HG02970 (cell line): Measurements from ENCODE around the gene GPR150.
"Not testable (repeated sequence)": the region's sequence is repeated elsewhere in the genome, so short reads cannot be mapped to it uniquely, and the experiment has no call there.

Experiments used
- ATAC-seq: cut with Tn5 transposase; IDR thresholded peaks from one replicate; pipeline ENCODE4 v1.9.1; 2021; ENCODE audit warnings: mild to moderate bottlenecking, moderate library complexity, moderate number of reproducible peaks; ENCODE audit not compliant: unreplicated experiment, low FRiP score

GPR150 gene

DNA sequence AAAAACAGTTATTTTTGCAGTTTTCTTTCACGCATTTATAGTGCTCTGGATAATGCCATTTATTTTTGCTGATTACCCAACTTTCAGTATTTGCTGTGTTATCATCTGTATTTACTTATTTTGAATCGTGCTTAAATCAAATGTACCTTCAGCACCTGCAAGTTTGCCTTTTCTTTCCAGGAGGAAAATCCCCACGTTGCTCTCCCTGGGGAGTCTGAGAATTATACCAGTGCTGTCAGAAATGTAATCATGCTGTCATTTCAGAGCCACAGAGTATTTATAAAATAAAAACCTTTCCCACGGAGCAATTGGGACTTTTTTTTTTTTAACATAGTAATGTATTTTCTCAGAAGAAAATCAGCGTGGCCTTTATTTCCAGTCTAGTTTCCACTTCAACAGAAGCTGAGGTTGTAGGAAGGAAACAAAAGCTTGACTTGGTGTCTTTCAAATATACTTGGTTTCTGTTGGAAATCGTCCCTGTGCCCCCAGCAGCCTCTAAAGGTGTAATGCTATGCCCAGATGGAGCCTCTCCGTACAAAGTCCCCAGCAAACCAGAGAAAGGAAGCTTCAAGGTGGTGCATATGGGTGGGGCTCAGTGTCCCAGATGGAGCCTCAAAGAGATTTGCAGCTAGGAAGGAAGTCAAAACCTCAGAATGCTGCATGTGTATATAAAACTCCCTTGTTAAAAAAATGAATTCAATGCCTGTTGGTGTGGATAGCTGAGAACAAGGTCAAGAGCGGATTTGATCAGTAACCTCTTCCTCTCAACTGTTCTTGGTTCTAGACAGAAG, 2.1 kb downstream of the GPR150 start:
- ATAC-seq, result no peak

DNA sequence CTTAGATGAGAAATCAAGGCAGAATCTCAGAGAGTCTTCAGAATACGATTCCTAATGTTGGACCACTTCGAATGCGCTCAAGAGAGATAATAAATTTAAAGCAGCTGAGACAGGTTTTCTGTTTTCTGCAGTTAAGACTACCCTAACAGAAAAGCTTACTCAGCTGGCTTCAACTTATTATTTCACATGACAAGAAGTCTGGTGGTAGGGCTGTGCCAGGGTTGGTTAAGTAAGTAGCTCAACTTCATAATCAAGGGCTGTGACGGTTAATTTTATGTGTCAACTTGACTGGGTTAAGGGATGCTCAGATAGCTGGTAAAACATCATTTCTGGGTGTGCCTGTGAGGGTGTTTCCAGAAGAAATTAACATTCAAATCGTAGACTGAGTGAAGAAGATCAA, 3.8 kb downstream of the GPR150 start:
- ATAC-seq, result no peak

DNA sequence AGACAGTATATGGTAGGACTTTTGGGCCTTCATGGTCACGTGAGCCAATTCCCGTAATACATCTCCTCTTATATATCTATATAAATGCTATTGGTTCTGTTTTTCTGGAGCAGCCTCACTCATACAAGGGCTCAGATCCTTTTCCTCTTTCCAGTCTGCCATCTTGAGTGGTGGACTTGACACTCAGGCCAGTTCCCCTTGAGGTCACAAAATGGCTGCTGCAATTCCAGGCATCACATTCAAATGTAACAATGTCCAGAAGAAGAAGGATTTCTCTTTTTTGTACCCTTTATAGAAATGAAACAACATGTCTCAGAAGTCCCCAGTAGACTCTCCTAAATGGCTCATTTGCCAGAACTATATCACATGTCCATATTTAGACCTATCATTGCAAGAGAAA, 4.5 kb downstream of the GPR150 start:
- no peak for ATAC-seq

DNA sequence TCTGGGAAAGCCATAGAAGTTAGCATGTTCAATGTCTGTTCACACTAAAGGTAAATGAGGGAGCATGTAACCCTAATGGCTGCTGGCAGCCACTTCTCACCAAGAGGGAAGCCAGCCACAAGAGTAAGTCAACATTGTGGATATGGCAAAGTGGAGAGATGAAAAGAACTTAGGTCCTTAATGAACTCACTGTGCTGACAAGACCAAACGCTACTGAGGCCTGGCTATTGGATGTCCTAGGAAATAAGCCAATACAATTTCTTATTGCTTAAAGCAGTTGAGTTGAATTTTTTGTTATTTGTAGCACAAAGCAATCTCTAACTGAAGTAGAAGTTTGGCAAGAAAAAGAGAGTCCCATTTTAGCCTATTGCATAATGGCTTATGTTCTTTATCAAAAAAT, 6.8 kb downstream of the GPR150 start:
- ATAC-seq, result no peak

DNA sequence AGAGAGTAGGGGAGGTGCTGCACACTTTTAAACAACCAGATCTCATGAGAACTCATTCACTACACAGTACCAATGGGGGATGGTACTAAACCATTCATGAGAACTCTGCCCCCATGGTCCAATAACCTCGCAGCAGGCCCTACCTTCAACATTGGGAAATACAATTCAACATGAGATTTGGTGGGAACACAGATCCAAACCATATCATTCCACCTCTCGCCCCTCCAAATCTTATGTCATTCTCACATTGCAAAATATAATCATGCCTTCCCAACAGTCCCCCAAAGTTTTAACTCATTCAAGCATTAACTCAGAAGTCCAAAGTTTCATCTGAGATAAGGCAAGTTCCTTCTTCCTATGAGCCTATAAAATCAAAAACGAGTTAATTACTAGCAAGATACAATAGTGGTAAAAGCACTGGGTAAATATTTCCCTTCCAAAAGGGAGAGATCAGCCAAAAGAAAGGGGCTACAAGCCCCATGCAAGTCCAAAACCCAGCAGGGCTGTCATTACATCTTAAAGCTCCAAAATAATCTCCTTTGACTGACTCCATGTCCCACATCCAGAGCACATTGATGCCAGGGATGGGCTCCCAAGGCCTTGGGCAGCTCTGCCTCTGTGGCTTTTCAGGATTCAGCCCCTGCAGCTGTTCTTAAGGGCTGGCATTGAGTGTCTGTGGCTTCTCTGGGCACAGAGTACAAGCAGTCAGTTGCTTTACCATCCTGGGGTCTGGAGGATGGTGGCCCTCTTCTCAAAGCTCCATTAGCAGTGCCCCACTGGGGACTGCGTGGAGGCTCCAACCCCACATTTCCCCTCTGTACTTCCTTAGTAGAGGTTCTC, 8.3 kb downstream of the GPR150 start:
- ATAC-seq, result no peak

DNA sequence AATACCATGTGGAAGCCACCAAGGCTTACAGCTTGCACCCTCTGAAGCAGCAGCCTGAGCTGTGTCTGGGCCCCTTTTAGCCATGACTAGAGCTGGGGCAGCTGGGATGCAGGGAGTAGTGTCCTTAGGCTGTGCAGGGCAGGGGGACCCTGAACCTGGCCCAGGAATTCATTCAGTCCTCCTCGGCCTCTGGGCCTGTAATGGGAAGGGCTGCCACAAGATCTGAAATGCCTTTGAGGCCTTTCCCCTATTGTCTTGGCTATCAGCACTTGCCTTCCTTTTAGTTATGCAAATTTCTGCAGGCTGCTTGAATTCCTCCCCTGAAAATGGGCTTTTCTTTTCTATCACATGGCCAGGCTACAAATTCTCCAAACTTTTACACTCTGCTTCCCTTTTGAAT, 9.0 kb downstream of the GPR150 start:
- ATAC-seq, result no peak

DNA sequence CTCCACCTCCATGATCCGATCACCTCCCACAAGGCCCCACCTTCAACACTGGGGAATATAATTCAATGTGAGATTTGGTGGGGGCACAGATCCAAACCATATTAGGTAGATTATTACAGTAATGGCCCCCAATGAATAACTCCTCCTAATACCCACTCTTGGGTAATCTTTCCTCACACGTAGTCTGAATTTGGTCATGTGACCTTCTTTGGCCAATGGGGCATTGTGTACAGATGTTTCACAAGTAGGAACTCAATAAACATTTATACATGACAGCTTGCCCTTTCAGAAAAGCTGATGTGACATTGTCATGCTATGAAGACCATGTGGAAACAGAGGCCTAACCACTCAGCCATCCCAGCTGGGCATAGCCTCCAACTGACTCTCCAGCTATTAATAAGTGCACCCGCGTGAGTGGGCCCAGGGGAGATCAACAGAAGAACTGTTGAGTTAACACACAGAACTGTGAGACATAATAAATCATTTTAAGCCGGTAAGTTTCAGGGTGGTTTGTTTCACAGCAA, 10.6 kb downstream of the GPR150 start:
- ATAC-seq, result no peak

DNA sequence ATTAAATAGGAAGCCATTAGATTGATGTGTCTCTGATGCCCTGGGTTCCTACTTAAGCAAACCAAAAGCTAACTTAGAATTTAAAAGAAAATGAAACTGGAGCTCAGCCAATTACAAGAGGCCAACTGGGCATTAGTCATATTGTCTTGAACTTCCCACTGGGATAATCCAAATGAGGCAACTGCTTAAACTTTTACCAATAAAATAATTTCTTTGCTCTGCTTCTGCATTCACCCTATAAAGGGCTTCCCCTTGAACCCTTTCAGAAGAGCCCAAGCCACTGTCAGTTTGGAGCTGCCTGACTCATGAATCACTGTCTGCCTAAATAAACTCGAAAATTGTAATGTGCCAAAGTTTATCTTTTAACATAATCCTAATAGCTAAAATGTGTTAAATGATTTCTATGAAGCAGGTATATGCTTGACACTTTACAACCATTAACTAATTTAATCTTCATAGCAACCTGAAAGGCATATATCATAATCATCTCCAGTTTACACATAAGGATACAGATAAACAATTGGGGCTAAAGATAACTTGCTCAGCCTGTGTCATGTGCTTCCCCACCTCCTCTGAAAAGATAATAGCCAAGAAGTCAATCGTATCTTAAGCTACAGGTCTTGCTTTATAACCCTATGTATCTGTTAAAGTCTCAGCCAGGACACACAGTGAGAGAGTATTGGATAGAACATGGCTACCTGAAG, 11.5 kb downstream of the GPR150 start:
- no peak for ATAC-seq

DNA sequence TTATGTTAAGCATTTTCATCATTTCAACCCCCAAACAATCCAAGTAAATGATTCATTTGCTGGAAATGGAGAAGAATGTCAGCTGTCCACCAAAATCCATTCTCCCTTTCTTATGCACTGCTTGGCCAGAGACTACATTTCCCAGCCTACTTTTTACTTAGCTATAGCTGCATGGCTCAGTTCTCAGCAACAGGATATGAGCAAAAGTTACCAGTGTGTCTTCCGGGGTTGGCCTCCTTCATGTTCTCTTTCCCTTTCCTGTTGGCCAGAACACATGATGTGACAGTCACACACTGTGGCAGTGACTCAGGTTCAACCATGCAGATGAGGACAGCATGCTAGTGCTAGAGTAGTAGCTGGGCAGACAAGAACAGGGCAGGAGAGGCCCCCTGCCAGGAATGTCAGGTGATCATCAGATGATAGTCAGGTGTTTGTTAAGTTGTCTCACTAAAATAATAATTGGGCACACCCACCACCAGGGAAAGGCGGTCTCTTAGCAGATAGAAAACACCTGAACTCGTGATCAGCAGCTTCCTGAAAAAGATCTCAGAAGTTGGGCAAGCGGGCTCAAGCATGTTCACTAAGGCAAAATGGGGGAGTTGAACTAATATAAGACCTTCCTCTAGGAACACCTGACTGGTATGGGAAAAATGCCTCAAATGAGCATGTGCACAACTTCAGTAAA, 12.2 kb downstream of the GPR150 start:
- no peak for ATAC-seq

DNA sequence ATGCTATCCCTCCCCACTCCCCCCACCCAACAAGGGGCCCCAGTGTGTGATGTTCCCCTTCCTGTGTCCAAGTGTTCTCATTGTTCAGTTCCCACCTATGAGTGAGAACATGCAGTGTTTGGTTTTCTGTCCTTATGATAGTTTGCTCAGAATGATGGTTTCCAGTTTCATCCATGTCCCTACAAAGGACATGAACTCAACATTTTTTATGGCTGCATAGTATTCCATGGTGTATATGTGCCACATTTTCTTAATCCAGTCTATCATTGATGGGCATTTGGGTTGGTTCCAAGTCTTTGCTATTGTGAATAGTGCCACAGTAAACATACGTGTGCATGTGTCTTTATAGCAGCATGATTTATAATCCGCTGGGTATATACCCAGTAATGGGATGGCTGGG, 13.1 kb downstream of the GPR150 start:
- ATAC-seq, result not testable (repeated sequence)

DNA sequence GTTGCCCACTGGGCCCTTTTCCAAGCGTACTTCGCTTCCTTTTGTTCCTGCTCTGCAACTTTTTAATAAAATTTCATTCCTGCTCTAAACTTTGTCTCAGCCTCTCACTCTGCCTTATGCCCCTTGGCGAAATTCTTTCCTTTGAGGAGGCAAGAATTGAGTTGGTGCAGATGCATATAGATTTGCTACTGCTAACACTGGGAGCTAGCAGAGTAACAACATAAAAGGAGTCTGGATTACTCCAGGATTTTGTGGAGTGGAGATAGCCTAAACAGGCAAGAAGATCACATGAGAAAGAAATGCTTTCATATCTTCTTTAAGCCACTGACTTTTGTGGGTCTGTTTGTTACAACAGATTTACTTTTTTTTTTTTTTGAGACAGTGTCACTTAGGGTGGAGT, 13.8 kb downstream of the GPR150 start:
- ATAC-seq, result no peak

DNA sequence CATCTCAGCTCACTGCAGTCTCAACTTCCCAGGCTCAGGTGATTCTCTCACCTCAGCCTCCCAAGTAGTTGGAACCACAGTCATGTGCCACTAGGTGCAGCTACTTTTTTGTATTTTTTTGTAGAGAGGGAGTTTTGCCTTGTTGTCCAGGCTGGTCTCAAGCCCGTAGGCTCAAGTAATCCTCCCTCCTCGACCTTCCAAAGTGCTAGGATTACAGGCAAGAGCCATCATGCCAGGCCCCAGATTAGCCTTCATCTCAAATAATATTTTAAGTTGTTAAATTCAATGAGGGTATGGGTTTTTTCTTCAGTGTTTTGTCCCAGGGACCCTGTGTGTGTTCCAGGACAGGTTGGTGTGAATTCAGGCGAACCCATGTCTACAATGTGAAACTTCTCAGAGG, 14.2 kb downstream of the GPR150 start:
- ATAC-seq, result no peak

DNA sequence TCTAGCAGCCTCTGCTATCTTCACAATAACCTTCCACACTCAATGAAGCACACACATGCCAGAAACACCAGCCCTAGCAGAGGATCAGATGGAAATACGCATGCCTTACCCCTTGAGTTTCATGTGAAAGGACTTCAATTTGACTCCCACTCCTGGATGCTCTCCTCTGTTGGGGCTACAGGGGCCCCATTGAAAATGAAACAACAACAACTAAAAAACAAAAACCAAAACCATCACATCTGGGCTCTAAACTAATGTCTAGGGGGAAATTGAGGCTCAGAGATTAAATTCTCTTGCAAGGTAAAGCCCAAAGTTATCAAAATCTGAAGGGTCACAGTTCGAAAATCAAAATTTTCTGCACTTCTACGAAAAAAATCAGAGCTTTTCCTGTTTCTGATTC, 18.7 kb downstream of the GPR150 start:
- no peak for ATAC-seq

DNA sequence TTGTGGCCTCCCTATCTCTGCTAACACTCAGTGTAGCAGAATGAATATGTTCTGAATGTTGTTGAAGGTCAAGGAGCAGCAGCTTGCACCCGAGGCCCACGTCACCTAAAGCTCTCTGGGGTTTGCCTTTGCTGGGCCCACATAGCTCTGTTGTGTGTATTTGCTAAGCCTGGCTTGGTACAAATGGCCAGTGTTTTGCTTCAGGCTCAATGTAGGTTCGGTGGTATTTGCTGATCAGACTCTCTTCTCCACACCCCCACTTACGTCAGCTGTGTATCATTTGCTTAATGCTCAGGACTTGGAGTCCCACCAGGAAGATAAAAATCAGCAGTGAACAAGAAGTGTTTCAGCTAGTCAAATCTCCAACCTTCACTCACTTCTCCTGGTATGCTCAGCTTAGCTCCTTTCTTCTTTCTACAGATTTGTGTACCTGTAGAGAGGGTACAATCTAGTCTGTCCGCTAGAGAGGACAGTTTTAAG, 21.9 kb downstream of the GPR150 start:
- ATAC-seq, result no peak

DNA sequence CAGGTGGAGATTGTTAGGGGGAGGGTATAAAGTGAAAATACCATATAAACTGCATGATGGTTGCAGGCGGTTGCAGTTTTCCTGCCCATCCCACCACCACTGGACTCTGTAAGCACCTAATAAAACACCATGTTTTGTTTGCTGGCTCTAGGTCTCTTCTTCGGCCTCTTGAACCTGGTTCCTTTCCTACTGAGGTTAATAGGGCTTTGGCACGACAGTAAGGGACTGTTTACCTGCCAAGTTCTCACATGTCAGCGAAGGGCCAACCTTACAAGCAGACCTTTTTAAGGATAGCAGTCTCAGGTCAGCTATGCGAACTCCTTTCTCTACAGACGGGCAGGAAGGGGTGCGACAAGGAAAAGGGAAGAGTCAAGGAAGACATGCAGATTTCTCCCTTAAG, 23.3 kb downstream of the GPR150 start:
- no peak for ATAC-seq

DNA sequence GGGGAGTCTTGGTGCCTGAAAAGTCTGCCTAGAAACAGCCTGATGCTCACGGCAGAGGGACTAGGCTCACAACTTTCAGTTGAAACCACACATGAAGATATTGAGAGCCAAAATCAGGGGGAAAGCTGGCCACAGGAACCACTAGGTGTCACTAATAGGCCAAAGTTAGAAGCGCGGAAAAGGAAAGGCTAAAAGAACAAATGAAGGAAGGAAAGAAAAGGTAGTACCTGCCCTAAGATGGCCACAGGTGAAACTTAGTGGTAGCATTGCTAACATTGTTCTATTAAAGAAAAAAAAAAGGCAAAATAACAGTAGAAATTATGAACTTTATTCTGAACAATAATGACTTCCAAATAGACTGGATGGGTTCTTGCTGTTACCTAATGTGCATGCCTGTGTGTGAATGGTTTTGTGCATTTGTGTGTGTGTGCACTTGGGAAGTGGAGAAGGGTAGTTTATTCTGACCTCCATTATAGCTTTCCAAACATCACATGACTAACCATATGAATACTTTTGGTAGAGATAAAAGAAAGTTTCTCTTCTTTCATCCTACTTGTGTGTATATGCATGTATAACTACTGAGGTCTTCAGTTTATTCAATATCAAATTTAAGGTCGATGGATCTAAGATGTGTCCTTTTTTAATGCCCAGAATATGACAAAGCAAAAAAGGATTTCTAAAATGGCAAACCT, 24.6 kb downstream of the GPR150 start:
- no peak for ATAC-seq

DNA sequence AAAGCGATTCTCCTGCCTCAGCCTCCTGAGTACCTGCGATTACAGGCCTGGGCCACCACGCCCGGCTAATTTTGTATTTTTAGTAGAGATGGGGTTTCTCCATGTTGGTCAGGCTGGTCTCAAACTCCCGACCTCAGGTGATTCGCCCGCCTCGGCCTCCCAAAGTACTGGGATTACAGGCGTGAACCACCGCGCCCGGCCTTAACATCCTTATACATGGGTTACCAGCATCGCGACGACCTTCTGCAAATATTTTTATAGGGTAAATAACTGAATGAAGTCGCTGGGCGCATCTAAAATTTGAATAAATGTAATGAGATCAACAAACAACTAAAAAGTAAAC, 26.3 kb downstream of the GPR150 start:
- ATAC-seq, result not testable (repeated sequence)

DNA sequence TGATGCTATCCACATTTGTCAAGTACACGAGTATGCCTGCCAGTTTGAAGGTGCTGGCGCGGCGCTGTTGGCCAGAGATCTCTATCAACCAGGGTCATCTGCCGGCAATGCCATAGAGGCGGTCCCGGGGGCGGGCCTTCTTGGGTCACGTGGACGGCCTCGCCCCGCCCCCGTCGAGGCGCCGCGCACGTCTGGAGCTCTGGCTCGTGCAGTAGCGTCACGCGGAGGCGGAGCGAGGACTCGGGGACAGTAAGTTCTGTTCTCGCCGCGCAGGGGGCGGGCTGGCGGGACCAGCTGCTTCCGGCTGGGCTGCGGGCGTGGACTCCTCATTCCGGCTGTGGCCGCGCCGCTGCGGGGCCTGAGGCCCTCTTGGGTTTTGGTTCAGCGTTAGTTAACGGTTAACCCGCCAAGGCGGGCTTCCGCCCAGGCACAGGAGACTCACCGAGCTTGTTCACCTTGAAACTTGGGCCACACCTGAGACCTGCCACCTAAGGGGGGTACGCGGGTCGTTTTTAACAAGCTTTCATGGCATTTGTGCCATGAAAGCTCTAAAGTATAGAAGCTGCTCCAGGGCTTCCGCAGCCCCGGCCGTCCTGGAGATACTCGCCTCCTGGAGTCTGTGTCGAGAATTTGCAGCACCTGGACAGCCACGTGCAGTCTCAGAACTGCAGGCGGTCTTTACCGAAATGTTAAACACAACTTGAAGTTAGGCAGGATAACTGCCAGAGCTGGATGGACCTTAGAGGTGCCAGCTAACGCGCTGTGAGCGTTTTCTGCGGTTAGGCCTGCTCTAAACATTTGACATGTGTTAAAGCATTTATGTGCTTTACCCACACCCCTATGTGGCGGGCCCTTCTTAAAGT, 26.9 kb downstream of the GPR150 start, which contains the start of gene RFESD:
Gene RFESD (plus strand): TSS at position 209 of the 863 bp plus-strand sequence. CDS start 5,495 bp downstream, outside the sequence.
- peak; percentile 98 for ATAC-seq
